Neural cell (in vitro differentiated cells): Measurements from ENCODE around the gene HNRNPCL1. TPM values are rescaled to one million over a fixed set of nuclear protein-coding genes. Genes with fewer than 3 reads are reported as not detected.

Source experiments
- H2AFZ ChIP-seq: fragments of 200-600, 300-800 bp; sonication (generic), shearing (Covaris generic); 2 replicates; pipeline ENCODE4 v1.6.0; 2014; ENCODE audit warnings: low read depth, mild to moderate bottlenecking, antibody characterized with exemption, low read length, moderate library complexity
- H3F3A ChIP-seq: fragments of 200-600 bp; shearing (Covaris generic); 2 replicates; pipeline ENCODE4 v1.6.1; 2016; ENCODE audit warnings: mild to moderate bottlenecking, moderate library complexity, mixed read lengths, antibody characterized with exemption, low read length; ENCODE audit not compliant: insufficient read depth, poor library complexity, severe bottlenecking
- H3K27ac ChIP-seq: fragments of 200-600, 300-800 bp; sonication (generic), shearing (Covaris generic); 2 replicates; pipeline ENCODE4 v1.5.1; 2014; ENCODE audit warnings: mild to moderate bottlenecking, low read length, moderate library complexity
- H3K27me3 ChIP-seq: fragments of 300-800, 200-600 bp; sonication (generic), shearing (Covaris generic); 2 replicates; pipeline ENCODE4 v1.6.0; 2014; ENCODE audit warnings: mild to moderate bottlenecking, low read depth, low read length, moderate library complexity; ENCODE audit not compliant: insufficient read depth
- H3K36me3 ChIP-seq: fragments of 300-800, 200-600 bp; sonication (generic), shearing (Covaris generic); 2 replicates; pipeline ENCODE4 v1.5.1; 2014; ENCODE audit warnings: mild to moderate bottlenecking, antibody characterized with exemption, low read length, moderate library complexity; ENCODE audit not compliant: insufficient read depth
- H3K4me2 ChIP-seq: fragments of 300-800, 200-600 bp; sonication (generic), shearing (Covaris generic); 2 replicates; pipeline ENCODE4 v1.6.0; 2014; ENCODE audit warnings: mild to moderate bottlenecking, low read length
- H3K4me3 ChIP-seq: fragments of 300-800, 200-600 bp; sonication (generic), shearing (Covaris generic); 2 replicates; pipeline ENCODE4 v1.5.1; 2014; ENCODE audit warnings: mild to moderate bottlenecking, low read length, moderate library complexity
- H3K79me2 ChIP-seq: fragments of 200-600 bp; shearing (Covaris generic); replicated peaks from 2 replicates; pipeline ENCODE4 v1.6.0; 2014; ENCODE audit warnings: mild to moderate bottlenecking, low read length, moderate library complexity; ENCODE audit not compliant: insufficient read depth
- H3K9ac ChIP-seq: fragments of 300-800, 200-600 bp; sonication (generic), shearing (Covaris generic); 2 replicates; pipeline ENCODE4 v1.6.1; 2016; ENCODE audit warnings: mild to moderate bottlenecking, low read length, mixed read lengths
- H3K9me2 ChIP-seq: fragments of 200-600 bp; shearing (Covaris generic); 2 replicates; pipeline ENCODE4 v1.6.1; 2016; ENCODE audit warnings: mild to moderate bottlenecking, low read length, mixed read lengths; ENCODE audit not compliant: insufficient read depth
- H3K9me3 ChIP-seq: fragments of 200-600, 300-800 bp; sonication (generic), shearing (Covaris generic); 2 replicates; pipeline ENCODE4 v1.6.1; 2016; ENCODE audit warnings: mild to moderate bottlenecking, mixed run types, low read length, moderate library complexity, mixed read lengths
- H4K20me1 ChIP-seq: fragments of 200-600 bp; shearing (Covaris generic); 2 replicates; pipeline ENCODE4 v1.6.1; 2016; ENCODE audit warnings: mild to moderate bottlenecking, mixed run types; ENCODE audit not compliant: insufficient read depth
- CTCF ChIP-seq: fragments of 450-650 bp; IDR thresholded peaks from 2 replicates; pipeline ENCODE4 v1.5.1; 2014; ENCODE audit warnings: antibody characterized with exemption, mild to moderate bottlenecking, moderate library complexity; ENCODE audit not compliant: poor library complexity, severe bottlenecking
- EP300 ChIP-seq: fragments of 450-650 bp; conservative IDR thresholded peaks from 2 replicates; pipeline ENCODE4 v1.6.1; 2014; ENCODE audit warnings: antibody characterized with exemption, mild to moderate bottlenecking, moderate library complexity; ENCODE audit not compliant: poor library complexity, severe bottlenecking
- EZH2 ChIP-seq: fragments of 200-600, 300-800 bp; shearing (Covaris generic), sonication (generic); IDR thresholded peaks from 2 replicates; pipeline ENCODE4 v1.6.1; 2014; ENCODE audit warnings: antibody characterized with exemption, low read length, borderline replicate concordance, mild to moderate bottlenecking; ENCODE audit not compliant: insufficient read depth, poor library complexity, severe bottlenecking
- MXI1 ChIP-seq: fragments of 450-650 bp; conservative IDR thresholded peaks from 2 replicates; pipeline ENCODE4 v1.6.1; 2014; ENCODE audit warnings: antibody characterized with exemption, mild to moderate bottlenecking; ENCODE audit not compliant: poor library complexity, severe bottlenecking
- POLR2AphosphoS5 ChIP-seq: IDR thresholded peaks from 2 replicates; pipeline ENCODE4 v1.6.1; 2012
- RAD21 ChIP-seq: fragments of 450-650 bp; conservative IDR thresholded peaks from 2 replicates; pipeline ENCODE4 v1.6.1; 2014; ENCODE audit warnings: antibody characterized with exemption, mild to moderate bottlenecking, moderate library complexity
- REST ChIP-seq: IDR thresholded peaks from 2 replicates; pipeline ENCODE4 v1.6.1; 2012; ENCODE audit warnings: borderline replicate concordance
- SMC3 ChIP-seq: fragments of 450-650 bp; conservative IDR thresholded peaks from 2 replicates; pipeline ENCODE4 v1.6.1; 2014; ENCODE audit warnings: antibody characterized with exemption, mild to moderate bottlenecking, moderate library complexity; ENCODE audit not compliant: poor library complexity
- TAF1 ChIP-seq: IDR thresholded peaks from 2 replicates; pipeline ENCODE4 v1.6.1; 2012; ENCODE audit warnings: low read depth
- polyA plus RNA-seq: library from polyadenylated mRNA; depleted of rRNA; stranded (reverse); fragments of >200 nt; gene quantifications from 2 replicates; pipeline ENCODE4 v1.2.3, GENCODE V29; 2014

The HNRNPCL1 gene
- polyA plus RNA-seq, 1 donor from 2014 or later: not detected

DNA sequence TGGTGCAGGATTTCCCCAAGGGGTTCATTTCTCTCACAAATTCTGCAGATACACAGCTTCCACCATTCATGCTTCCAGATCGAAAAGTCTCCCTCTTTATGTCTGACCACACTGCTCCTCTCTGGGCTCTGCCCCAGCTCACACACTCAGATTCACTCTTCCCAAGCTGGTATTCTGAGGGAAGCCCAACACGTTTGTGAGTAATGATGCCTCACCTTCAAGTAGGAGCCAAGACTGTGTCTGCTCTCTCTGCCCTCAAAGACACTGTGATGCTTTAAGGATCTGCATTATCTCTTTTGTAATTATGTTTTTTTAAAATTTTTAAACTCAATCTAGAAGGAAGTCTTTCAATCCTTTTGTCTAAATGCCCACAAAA is 37.1 kb downstream of the HNRNPCL1 start:
- H3K27ac ChIP-seq: no peak overlapping the region
- no peak overlapping the region for H2AFZ ChIP-seq
- no peaks in the 10 kb centered on the region for H3K9me3 ChIP-seq
- no peak overlapping the region for H3K4me2 ChIP-seq
- H4K20me1 ChIP-seq: no peaks in the 10 kb centered on the region
- no peak for TF ChIP-seq CTCF
- no peak for TF ChIP-seq SMC3
- TF ChIP-seq POLR2AphosphoS5: no peak
- TF ChIP-seq EP300: no peak
- TF ChIP-seq TAF1: no peak
- no peak for TF ChIP-seq EZH2
- no peak for TF ChIP-seq REST
- TF ChIP-seq RAD21: no peak
- TF ChIP-seq MXI1: no peak
- no peak overlapping the region for H3K9ac ChIP-seq
- H3F3A ChIP-seq: no peaks in the 10 kb centered on the region
- H3K36me3 ChIP-seq: no peaks in the 10 kb centered on the region
- no peak overlapping the region for H3K4me3 ChIP-seq
- H3K79me2 ChIP-seq: no peaks in the 10 kb centered on the region
- no peaks in the 10 kb centered on the region for H3K9me2 ChIP-seq
- H3K27me3 ChIP-seq: no peaks in the 10 kb centered on the region

DNA sequence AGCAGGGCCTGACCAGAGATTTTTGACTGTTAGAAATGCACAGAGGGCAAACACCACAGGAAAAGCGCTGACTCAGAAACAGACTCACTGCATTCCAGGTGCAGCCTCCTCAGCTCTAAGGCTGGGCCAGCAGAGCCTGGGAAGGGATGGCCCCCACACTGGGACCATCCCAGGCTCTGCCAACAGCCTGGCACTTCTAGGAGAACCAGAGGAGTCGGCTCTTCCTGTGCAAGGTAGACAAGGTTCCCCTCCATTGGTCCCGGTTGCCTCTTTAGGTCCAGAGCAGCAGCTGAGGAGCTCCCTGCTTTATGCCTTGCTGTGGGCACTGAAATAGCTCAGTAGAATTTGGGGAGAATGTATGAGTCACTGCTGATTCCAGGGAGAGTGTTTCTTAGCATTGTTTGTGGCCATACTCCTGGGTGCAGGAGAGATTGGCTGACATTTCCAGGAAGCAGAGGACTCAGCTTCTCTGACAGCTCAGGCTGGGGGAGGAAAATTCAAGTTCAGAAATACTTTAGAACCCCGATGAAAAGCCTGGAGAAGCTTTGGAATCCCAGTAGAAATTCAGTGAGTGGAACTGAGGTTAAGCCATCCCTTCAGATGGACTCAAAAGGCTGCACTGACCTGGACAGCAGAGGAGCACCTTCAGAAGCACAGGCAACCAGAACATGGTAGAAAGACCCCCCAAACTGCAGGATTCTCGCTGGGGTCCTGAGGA is 37.7 kb downstream of the HNRNPCL1 start:
- Histone ChIP-seq H2AFZ (no peak overlapping the region), H3K27ac (no peak overlapping the region), H3F3A (no peaks in the 10 kb centered on the region), H3K4me2 (no peak overlapping the region), H3K9me3 (no peaks in the 10 kb centered on the region), H3K27me3 (no peaks in the 10 kb centered on the region), H3K36me3 (no peaks in the 10 kb centered on the region), H3K9ac (no peak overlapping the region), H3K9me2 (no peaks in the 10 kb centered on the region), H3K79me2 (no peaks in the 10 kb centered on the region), H3K4me3 (no peak overlapping the region), H4K20me1 (no peaks in the 10 kb centered on the region)
- TF ChIP-seq MXI1: no peak
- no peak for TF ChIP-seq EZH2
- TF ChIP-seq SMC3: no peak
- TF ChIP-seq POLR2AphosphoS5: no peak
- no peak for TF ChIP-seq TAF1
- no peak for TF ChIP-seq REST
